ENCODE data around the gene GNAI3.

Gene GNAI3

DNA sequence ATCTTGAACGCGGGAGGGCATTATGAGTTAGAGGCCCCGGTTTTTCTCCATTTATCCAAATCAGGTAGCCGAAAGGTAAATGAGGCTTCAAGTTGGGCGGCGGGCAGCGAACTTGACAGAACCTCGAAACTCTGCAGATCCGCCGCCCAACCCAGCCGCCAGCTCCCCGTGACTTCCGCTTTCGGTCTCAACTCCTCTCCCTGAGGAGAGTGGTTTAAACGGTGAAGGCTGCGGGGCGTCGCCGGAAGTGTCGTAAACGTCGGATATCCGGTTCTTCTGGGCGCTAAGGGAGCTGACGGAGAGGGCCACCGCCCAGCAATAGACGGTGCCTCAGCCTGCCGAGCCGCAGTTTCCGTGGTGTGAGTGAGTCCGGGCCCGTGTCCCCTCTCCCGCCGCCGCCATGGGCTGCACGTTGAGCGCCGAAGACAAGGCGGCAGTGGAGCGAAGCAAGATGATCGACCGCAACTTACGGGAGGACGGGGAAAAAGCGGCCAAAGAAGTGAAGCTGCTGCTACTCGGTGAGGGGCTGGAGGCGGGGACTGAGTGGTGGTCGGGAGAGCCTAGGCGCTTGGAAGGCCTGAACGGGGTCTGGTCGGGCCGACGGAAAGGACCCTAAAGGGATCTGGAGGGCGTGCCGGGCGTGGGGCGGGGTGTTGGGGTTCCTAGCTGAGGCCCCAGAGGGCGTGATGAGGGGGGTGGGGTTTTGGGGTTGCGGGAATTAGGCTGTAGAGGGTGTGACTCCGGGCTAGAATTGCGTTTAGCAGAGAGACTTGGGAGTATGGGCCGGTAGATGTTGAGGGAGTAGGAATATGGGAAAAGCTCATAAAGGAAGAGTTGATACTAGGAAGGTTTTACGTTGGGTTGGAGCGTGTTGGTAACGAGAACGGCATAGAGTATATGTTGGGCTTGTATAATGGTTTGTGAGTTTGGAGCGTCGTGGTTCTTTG is at the start of gene GNAI3:
GNAI3 (plus strand) TSS at position 295 of the 947 bp plus-strand sequence; CDS start at position 401, 106 bp downstream.
- peak; percentile 95 for DNase-seq

DNA sequence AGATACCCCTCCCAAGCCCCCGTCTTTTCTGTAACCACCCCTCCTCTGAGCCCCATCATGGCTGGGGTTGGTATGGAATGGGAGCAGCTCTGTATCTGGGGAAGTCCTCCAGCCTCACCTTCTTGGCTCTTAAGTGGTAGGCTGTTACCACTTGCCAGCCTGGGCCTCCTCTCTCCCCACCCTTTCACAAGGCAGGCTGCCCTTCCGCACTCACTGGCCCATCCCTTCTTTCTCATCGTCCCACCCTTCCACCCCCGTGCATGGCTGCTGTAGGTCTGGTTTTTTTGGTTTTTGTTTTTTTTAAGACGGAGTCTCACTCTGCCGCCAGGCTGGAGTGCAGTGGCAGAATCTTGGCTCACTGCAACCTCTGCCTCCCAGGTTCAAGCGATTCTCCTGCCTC is 49.3 kb upstream of the GNAI3 start:
- DNase-seq: no peak

DNA sequence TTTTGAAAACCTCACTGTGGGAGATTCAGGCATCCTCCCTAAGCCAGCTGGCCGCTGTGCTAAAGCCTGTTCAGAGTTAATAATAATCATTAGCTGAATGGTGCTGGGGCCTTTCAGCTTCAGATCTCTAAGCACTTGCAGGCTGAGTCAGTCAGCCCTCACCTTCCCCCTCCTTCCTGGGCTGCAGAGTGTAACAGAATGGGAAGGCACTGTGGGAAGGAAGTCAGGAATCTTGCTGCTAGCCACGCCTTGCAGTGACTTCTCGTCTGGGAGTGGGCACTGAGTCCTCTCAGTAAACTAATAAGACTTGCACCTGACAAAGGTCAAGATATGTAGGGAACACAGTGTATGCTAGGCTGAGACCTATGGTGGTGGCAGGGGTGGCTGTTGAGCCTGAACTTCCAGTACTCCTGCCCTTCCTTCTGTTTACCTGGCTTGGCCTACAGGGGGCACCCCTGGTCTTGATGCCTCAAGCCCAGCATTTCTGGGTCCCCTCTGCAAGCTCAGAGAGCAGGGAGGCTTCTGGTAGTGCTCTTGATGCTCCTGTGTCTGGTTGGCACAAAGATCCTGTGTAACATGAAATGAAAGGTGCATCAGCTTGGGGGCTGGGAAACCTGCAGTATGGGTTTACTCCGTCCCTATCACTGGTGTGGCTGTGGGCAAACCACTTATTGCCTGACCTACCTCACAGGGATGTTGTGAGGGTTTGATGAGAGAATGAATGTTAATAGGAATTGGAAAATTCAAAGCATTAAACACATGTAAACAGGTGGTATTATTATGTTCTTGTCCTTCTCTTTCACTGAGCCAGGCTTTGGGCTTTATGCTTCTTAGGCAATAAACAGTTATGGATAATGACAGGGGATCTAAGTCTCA is 48.5 kb upstream of the GNAI3 start:
- peak; percentile 79 for DNase-seq

DNA sequence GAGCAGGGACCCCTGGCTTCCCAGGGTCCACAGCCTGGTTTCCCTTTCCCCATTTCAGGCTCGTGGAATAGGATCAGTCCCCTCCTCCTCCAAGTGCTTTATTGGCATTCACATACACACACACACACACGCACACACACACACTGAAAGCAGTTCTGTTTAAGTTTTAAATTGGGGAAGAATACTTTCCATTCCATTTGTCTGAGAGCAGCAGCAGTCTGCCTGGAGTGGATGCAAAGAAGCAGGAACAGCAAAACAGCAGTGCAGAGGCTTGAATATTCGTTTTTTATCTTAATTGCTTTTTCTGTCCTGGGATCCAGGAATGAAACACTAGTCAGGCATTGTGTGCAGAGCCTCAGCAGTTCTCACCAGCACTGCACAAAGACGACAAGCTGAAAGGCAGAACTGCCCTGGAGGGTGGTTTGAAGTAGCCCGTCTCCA is 47.5 kb upstream of the GNAI3 start:
- DNase-seq: no peak

DNA sequence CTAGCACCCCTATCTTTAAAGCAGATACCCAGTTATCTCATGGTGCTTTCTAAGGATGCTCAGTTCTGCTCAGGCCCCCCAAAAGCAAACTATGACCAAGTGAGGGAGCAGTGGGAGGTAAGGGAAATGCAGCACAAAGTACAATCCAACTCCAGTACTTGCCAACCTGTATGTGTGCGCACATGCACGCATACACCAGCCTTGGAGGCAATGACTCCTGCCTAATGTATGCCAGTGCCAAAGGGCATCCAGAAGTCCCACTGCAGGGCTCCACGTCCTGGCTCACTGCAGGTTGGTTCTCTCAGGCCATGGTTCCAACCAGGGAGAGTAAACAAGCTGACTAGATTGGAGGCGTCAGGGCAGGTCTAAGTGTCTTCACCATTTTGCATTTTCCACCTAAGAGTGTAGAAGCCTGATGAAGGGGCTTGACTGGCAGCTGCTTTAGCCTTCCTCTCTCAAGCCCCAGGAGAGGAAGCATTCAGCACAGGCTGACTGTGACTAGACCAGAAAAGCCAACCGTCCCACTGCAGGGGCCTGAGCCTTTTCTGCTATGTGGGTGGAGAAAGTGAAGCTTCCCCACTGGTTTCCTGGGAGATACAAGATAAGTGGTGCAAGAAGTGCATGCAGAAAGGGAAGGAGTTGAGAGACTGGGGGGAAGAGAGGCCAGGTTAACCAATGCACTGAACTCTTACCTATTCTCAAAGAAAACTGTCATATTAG is 46.6 kb upstream of the GNAI3 start:
- no peak for DNase-seq

DNA sequence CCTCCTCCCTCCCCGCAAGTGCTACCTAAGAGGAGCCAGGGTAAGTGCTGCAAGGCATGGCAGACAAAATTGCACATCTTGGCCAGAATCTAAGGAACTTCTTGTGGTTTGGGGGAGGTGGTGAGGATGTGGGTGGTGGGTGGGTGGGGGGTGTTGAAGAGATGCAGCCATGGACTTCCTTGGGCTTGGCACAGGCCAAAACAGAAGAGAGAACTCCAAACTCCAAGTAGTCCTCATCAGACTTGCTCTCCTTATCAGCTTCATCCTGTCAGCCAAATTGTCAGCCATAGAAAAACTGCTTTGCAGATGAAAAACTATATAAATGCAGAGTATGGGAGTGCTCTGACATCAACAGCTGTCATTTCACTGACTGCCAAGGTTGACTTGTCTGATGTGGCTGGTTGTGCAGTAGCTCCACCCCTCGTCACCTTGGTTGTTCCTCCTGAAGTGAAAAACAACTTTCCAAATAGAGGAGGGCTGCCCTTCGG is 46.0 kb upstream of the GNAI3 start:
- DNase-seq: no peak

DNA sequence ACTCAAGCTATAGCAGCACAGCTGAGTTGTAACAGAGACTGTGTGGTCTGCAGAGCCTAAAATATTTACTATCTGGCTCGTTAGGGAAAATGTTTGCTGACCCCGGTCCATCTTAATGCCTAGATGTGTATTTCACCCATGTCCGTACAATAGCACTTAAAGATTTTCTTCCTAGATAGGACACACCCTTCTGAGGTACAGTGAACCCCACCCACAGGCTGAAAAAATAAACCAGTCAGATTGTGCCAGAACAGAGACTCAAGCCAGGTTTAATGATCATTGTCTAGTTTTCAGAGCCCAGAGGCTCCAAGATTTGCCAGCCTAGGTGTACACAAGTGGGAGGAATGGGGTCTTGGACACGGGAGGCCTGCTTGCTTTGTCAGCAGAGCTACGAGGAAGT is 44.5 kb upstream of the GNAI3 start:
- no peak for DNase-seq

DNA sequence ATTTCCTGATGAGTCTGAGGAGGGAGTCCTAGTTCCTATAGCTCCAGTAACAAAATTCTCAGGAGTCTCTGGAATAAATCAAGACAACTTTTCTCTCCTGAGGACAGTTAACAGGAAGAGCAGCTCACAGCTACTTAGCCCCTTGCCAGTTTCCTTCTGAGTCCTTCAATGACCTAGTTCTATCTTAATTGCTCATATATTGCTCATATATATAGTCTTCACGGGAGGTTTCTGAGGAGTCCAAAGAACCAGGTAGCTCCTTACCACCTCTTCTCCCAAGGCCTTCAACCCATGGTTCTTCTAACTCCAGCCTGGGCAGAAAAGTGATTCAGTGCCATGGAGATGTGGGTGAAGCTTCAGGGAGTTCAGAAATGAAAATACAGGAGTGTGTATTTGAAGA is 43.4 kb upstream of the GNAI3 start:
- no peak for DNase-seq

DNA sequence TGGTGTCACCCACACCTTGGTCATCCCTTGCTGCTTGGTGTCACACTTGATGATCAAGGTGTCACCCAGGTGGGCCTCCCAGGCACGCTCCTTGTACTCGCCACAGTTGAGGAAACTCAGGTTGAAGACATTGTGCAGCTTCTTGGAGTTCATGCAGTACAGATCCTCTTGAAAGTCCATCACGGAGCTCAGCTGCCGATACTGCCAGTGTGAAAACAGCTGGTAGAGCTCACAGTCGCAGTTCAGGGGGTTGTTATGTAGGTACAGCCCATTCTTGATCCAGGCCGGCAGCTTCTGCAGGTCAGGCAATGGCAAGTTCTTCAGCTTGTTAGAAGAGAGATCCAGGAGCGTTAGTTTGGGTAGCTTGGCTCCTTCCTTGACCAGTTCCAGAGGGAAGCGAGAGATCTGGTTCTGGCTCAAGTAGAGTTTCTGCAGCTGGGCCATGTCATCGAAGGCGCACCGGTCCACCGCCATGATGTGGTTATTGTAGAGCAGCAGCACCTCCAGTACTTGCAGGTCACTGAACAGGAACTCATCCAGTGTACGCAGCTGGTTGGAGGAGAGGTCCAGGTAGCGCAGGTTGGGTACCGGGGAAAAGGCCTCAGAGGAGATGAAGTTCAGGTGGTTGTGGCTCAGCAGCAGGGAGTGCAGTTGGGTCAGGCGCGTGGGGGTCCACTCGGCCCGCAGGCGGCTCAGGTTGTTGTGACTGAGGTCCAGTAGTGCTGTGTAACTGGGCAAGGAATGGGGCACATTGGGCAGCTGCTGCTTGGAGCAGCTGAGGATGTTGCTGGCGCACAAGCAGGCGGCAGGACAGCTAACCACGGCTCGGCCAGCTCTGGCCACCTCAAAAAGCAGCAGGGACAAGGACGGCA is 40.2 kb upstream of the GNAI3 start:
- no peak for DNase-seq

DNA sequence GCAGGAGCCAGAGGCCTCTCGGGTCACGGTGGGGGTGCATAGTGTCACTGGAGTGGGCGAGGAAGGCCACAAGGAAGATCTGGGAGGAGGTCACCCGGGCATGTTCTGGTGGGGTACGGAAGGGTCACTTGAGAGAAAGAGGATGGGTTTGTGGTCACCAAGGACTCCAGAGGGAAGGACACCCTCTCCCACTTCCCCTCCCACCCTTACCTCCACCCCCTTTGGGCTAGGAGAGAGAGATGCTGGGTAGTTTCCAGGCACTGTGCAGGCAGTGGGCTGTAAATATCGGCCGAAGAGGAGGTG is 39.6 kb upstream of the GNAI3 start:
- DNase-seq: no peak

DNA sequence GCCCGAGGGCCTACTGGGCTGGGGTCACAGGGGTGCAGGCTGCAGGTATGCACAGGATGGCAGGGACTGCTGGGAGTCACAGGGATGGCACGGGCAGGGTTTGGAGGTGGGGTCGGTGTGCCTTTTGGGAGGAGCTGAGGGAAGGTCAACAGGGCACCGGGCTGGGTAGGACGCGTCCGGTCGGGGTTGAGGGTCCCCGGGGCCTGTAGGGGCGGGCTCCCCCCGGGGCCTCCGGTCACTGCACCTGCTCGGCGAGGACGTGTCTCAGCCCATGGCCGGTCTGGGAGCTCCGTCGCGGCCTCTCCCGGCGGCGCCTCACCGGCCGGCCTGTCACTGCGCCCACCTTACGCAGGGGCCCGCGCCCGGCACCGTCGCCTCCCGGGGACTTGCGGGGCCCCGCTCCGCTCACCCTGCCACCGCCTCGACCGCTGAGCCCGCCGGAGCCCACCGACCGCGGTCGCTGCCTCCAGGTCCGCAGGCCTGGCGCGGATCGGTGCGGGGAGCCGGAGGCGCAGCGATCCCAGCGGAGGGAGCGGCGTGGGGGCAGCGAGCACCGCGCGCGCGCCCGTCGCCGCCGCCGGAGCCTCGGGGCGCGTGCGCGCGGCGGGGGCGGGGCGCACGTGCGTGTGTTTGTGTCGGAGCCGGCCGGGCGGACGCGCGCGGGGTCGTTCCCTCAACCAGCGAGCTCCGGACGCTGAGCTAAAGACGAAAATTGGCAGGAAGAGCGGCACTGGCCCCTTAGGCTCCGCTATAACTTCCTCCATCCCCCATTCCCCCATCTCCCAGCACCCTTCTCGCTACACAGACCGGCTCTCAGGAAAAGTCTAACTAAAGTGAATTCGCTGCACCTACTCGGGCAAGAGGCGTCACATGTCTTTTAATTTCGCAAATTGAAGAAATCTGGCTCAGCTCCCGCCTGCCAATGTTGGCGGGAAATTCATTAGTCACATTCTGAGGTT is 39.0 kb upstream of the GNAI3 start, which contains the start of gene AMIGO1:
AMIGO1 (minus strand) TSS at position 552 of the 959 bp plus-strand sequence. CDS start 815 bp downstream, outside the sequence.
- DNase-seq: peak; percentile 86

DNA sequence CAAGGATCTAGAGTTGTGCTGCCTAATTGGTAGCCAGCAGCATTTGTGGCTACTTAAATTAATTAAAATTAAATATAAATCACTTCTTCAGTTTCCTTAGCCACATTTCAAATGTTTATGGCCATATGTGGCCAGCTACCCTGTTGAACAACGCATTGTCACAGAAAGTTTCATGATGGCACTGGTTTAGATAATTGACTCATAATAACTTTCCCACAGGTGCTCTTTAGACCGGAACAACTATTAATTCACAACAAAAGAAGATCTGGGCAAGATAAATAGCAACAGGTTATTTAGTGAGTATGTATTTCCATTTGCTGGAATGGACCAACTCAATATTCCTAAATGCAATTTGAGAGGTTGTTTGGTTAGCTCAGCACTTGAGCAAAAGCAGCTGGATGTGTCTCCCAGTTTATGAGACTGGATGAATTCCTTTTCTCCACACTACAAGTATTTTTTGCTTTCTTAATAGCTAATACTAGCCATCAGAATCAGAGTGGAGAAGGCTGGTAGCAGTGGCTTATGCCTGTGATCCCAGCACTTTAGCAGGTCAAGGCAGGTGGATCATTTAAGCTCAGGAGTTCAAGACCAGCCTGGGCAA is 35.2 kb upstream of the GNAI3 start:
- no peak for DNase-seq

DNA sequence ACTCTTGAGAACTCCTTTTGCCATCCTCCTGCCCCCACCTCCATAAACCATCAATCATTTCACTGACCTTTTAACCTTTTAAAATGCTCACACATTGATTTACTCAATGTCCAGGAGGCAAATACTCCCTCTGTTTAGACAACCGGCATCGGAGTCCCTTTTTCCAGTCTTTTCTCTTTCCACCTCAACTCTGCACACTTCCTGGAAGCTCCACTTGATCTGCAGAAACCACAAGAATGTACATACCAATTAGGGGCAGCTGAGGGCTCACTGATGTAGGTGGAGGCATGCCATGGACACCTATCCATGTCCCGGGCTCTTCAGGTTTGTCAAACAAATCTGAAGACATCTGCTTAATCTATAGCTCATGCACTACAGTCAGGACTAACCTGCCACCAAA is 33.6 kb upstream of the GNAI3 start:
- no peak for DNase-seq

DNA sequence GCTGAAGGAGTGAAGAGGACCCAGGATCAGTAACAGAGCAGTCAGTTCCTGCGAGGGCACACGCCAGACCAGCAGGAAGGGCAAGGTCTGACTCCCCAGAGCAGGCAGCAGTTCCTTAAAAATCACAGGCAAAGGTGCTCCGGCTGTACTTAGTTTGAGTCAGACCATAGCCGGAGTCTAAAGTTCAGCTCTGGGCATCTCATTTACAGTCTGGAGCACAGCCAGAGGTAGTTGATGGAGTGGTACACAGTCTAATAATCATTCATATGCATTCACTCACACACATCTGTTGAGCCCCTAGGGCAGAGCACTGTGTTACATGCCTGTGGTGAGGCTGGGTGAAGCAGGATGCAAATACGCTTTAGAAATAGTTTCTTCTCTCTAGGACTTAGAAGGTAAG is 31.5 kb upstream of the GNAI3 start:
- DNase-seq: no peak

DNA sequence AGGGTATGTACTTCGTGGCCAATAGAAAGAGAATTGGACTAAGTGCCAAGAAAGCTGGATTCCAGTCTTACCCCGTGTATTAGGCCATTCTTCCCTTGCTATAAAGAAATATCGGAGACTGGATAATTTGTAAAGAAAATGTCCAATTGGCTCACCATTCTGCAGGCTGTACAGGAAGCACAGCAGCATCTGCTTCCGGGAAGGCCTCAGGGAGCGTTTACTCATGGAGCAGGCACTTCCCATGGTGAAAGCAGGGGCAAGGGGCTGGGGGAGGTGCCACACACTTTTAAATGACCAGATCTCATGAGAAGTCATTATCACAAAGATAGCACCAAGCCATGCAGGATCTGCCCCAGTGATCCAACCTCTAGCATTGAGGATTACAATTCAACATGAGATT is 31.1 kb upstream of the GNAI3 start:
- no peak for DNase-seq

DNA sequence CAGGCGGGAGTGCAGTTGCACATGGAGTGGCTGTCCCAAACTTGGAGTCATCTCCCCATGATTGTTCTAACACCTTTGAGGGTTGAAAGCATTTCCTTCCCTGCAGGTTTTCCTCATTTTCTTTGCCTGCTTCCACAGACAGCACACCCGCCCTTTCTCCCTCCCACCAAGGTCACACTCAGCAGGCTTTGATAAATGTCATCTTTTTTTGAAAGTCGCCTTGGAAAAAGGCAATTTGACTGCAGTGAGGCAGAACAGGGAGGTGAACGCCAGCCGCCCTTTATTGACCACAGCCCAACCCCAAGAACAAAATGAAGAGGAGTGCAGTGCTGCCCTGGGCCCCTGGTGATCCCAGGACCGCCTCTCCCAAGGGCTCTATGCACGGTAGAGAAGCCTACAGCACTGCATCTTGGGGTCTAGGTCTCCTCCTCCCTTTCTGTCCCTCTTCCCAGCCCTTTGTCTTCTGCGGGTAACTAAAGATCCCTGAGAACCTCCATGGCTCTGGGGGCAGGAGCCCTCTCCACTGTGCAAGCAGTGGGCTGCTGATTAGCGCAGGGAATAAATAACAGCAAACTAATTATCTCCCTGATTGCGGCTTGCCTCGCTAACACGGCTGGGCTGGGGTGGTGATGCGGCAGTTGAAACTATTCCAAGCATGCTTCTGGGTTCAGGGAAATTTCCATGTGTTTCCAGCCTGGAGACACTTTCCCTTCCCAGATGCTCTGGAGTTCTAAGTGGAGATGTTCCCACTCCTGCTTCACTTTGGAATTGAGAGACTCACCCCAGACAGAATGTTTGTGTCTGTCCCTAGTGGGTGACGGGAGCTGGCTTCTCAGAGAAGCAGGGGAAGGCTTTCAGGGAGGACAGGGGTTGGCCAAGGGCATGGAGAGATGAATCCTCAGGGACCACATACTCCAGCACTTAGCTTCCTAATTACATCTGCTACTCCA is 27.1 kb upstream of the GNAI3 start:
- DNase-seq: no peak

DNA sequence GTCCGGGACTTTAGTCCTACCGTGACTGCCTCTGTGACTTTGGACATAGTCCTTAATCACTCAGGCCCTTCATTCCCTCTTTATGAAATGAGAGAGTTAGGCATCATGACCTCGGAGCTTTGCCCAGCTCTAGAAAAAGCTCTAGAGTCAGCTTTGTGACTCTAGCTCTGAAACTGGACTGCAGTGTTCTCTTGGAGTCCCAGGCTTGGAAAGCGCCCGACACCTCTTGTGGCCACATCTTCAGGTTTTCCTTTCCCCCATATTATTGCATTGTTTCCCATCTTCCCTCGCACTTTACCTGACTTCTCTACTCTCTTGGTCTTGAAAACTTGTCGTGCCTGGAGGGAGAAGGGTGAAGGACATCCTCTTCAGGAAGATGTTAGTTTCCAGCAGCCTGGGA is 26.4 kb upstream of the GNAI3 start:
- no peak for DNase-seq

DNA sequence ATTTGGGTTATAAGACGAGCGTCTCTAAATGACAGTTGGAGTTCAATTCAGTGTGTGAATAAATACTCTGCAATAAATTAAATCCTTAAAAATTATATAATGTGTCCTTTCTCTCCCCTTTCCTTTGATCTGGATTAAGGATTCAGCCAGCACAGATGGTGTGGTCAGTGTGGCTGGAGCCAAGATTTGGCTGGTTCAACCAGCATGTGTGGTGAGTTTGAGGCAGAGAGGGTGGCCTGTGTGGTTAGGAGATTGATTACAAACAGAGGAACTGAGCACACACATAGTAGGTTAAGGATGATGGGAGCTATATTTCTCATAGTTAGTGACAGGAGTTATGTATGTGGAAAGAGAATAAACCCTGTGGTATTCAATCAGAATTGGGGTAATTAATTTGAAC is 24.7 kb upstream of the GNAI3 start:
- DNase-seq: no peak
